Inflammatory macrophage treated with lipopolysaccharide for 4 hours (primary cell): ENCODE measurements around the gene GAL3ST3.

Experiments used
- DNase-seq: peaks from one replicate; pipeline ENCODE4 v3.0.0-alpha.2; 2020

Gene GAL3ST3

DNA sequence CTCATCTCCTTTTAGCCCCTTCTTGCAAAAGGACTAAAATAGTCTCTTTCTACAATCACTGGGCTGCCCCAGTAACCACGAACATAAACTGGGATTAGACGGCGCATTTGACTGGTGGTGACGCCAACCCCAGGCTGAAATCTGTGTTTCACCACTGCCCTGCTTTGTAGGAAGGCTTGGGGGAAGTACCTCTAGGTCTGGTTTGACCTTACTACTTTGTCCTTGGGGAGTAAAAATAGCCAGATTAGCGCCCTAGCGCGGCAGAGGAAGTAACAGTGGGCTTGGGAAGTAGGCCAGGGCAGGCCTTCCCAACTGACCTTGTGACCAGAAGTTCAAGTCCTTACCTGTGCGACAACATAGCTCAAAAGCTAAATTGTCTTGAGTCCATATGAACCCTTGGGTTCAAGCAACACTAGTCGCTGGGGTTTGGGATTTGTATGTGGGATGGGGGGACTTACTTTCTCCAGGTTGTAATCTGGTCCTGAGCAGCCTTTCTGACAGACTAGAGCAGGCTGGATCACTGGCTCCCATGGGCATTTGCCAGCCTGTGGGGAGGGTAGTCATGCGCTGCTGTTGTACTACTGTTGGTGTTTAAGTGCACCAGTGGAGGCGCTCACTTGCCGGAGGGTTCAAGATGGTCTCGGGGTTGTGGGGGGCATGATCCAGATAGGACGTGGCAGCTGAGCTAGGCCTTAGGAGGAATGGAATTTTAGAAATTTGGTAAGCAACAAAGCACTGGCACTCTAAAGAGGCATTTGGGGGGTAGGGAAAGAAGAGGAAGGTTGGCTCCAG is 20.2 kb upstream of the GAL3ST3 start:
- DNase-seq = peak; percentile 92

DNA sequence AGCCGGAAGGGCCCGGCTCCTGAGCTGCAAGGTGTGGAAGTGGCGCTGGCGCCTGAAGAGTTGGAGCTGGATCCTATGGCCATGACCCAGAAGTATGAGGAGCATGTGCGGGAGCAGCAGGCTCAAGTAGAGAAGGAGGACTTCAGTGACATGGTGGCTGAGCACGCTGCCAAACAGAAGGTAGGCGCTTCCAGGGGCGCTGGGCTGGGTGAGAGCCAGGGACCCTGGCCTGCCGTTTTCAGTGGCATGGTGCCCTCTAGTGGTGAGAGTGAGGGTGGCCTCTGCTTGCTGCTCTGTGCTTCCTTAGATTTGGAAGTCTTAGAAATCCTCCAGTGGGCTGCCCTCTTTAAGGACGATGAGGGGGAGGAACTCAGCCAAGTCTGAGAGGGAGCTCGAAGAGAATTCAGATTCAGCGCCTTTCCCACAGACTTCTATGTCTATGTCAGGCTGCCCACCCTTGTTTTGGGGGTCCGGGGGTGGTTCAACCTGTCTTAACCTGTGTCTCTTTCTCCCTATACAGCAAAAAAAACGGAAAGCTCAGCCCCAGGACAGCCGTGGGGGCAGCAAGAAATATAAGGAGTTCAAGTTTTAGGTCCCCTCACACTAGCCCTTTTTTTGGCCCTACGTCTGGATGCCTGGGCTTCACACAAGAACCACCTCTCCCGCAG is 19.3 kb upstream of the GAL3ST3 start:
- DNase-seq = peak; percentile 57

DNA sequence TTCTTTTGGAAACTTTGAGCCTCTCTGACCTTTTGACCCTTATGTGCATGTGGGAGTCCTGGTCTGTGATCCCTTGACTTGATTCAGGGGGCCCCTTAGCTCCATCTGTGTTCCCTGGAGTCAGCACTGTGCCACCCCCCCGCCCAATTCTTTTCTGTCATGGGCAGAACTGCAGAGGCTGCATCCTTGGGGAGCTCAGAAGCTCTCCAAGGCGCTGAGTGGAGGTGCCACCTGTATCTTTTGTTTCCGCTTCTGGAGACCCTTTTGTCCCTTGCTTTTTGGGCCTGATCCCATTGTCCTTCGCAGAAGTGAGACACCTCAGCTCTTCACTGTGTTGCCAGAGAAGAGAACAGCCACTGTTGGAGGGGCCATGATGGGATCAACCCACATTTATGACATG is 18.7 kb upstream of the GAL3ST3 start:
- no peak for DNase-seq

DNA sequence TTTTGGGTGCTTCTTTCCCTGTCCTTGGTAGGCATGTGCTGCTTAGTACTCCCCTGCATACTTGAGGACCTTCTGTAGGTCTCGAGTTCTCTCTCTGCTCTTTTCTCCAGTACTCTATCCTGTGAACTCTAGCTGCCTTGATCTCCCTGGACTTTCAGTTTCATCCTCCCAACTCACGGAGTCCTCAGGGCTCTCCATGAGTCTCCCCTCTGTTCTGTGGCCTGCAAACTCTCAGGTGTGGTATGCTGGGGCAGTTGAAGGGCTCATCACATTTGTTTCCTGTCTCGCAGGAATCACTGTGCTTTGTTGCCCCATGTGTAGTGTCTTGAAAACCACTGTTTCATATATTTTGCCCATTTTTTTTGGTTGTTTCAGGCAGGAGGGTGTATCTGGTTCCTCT is 17.8 kb upstream of the GAL3ST3 start:
- DNase-seq = peak; percentile 46

DNA sequence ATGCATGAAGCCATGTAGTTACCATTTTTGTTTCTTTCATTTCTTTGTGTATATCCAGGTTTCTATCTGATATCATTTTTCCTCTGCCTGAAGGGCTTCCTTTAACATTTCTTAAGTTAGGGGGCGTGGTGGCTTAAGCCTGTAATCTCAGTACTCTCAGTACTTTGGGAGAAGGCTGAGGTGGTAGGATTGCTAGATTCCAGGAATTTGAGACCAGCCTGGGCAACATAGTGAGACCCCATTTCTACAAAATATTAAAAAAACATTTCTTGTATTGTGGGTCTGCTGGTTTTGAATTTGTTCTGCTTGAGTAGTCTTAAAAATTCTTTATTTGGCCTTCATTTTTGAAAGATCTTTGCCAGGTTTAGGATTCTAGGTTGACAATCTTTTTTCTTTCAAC is 15.6 kb upstream of the GAL3ST3 start:
- no peak for DNase-seq

DNA sequence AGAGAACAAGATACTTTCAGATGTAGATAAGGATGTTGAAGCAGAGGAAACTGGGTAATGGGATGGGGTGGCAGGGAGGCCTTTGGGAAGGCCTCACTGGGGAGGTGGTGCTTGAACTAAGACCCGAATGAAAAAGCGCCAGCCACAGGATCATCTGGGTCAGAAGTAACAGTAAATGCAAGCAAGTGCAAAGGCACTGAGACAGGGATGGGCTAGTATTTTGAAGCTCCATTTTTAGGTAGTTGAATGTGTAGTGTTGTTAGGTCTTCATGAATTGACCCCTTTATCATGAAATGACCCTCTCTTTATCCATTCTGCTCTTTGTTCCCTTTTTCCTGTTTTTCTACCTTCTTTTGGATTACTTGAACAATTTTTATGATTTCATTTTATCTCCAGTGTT is 14.9 kb upstream of the GAL3ST3 start:
- DNase-seq = no peak

DNA sequence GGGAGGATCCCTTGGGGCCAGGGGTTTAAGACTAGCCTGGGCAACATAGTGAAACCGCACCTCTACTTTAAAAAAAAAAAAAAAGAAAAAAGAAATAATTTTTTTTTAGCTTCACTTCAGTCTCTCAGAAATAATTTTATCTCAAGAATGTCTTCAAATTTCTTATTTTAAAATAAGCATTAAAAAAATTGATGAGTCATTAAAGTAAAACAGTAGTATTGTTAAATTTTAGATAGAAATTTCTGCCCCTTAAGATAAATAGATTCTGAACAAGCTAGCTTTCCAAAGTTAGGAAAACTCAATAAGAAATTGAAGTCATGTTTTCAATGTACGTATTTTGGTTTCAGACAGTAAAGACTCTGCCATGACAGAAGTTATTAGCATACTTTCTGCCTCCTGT is 13.4 kb upstream of the GAL3ST3 start:
- no peak for DNase-seq

DNA sequence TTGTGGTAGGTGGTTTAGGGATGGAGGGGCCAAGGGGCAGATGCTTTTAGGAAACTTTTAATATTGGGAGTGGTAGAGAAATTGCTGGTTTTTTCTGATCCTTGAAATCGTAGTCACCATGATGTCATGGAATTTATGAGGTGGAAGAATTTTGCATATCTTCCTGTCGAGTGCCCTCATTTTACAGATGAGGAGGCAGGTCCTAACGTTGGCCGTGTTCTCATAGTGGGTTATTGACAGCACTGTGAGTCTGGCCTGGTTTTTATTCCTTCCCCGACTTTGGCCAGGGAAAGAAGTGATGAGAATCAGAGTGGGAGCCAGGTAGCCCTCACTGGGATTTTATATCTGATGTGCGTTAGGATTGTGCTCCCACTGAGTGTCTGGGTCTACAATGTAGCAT is 12.3 kb upstream of the GAL3ST3 start:
- no peak for DNase-seq

DNA sequence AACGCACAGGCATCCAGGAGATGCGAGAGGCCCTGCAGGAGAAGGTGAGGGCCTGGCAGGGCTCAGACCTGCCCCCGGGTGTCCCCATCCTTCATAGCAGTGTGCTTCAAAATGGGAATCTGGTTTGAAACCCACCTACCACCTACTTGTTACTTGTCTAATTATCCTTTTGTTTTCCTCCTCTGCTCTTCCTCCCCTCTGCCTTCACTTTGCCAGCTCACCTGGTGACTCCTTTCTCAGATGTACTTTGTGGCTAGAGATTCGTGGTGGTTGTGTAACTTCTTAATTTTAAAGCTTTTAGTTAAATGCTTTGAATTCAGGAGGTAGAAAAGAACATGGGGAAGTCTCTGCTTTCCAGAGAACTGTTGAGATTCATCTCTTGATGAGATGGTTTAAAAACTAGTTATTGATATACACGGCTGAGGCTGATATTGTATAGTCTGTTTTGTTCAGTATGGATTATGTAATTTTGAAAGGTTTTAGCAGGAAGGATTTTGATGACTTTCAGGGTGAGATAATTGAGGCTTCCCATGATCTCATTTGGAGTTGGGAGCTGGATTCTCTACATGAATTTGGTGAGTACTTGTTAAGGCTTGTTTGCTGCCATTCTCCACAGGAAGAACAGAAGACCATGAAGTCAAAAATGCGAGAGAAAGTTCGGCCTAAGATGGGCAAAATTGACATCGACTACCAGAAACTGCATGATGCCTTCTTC is 11.2 kb upstream of the GAL3ST3 start:
- no peak for DNase-seq

DNA sequence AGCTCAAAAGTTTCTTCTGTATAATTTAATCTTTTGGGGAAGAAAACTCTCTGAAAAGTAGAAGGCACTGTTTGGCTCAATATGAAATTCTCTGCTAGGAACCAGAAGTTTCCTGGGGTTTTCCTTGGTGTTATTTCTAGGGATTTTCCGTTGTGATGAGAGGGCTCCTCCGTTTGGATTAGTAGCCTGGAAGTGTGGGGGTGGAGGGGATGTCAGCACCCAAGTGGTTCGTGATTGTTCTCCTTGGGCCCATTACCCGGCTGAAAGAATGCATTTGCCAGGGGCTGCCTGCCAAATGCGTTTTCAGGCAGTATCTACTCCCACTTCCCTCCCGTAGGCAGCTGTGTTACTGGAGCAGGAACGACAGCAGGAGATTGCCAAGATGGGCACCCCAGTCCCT is 7.5 kb upstream of the GAL3ST3 start:
- peak; percentile 31 for DNase-seq

DNA sequence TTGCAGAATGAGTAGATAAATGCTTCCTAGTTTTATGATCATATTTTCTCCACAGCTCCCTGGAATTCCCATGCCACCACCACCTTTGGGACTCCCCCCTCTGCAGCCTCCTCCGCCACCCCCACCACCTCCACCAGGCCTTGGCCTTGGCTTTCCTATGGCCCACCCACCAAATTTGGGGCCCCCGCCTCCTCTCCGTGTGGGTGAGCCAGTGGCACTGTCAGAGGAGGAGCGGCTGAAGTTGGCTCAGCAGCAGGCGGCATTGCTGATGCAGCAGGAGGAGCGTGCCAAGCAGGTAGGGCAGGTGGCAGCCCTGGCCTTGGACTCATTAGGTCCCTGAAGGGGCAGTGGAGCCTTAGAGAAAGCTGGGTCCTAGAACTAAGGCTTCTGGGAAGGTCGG is 6.1 kb upstream of the GAL3ST3 start:
- DNase-seq = no peak

DNA sequence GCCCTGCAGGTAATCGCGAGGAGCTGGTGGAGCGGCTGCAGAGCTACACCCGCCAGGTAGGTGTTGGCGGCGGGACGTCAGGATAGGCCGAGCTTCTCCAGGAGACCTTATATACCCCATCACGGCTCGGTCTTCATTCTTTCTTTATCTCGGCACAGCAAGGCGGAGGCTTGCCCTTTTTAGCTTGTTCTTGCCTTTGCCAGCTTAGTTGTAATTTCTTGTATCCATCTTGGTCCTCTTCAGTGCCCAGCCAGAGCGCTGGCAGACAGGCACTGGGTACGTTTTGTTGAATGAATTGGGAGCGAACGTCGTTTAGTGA is 3.7 kb upstream of the GAL3ST3 start:
- no peak for DNase-seq

DNA sequence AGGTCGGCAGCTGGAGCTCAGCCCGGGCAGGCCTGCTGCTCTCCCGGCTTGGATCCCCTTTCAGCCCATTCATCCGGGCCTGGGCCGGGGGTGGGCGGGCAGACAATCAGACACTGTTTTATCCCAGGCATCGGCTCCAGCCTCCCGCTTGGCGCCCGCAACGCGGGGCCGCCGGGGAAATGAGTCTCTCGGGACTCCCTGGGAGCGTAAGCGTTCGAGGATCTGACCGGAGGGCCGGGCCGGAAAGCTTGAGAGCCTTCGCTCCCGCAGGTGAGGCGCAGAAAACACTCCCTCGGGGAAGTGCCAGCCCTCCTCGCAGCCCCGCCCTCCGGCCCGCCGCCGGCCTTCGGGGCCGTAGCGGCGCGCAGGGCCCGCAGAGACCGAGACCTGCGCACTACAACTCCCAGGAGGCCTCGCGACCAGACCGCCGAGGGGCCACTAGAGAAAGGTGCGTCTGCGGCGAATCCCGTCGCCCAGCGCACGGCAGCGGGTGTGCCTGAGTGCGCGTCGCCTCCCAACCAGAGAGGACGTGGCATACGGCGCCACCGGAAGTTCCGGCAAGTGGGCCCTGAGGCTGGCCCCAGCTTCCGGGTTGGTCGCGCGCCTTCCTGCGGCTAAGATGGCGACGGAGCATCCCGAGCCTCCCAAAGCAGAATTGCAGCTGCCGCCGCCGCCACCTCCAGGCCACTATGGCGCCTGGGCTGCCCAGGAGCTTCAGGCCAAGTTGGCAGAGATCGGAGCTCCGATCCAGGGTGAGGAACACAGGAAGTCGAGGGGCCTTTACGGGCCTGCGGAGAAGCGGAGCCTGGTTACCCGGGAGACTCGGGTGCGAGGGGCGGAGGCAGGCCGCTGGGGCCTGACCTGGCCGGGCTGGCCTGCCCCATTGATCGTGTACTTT is 3.1 kb upstream of the GAL3ST3 start, which contains the start of gene SF3B2:
TSS of gene SF3B2 (plus strand) at position 599 of the 898 bp plus-strand sequence. CDS start at position 620, 21 bp downstream.
- DNase-seq = peak; percentile 98

DNA sequence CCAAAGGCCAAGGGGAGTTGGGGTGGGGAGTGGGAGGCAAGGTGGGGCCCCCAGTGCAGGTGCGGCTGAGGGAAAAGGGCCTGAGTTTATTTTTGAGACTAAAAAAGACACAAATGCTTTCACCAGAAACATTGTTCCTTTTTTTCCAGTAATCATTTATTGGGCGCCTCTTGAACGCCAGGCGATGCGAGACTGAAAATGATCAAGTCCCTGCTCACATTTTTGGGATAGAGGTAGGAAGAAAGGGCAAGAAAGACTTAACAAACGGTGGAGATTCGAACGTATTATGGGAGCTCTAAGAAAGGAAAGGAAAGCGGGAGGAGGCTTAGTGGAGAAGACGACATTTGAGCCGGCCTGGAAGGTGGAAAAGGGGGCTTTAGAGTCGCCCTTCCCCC is 2.4 kb upstream of the GAL3ST3 start:
- no peak for DNase-seq

DNA sequence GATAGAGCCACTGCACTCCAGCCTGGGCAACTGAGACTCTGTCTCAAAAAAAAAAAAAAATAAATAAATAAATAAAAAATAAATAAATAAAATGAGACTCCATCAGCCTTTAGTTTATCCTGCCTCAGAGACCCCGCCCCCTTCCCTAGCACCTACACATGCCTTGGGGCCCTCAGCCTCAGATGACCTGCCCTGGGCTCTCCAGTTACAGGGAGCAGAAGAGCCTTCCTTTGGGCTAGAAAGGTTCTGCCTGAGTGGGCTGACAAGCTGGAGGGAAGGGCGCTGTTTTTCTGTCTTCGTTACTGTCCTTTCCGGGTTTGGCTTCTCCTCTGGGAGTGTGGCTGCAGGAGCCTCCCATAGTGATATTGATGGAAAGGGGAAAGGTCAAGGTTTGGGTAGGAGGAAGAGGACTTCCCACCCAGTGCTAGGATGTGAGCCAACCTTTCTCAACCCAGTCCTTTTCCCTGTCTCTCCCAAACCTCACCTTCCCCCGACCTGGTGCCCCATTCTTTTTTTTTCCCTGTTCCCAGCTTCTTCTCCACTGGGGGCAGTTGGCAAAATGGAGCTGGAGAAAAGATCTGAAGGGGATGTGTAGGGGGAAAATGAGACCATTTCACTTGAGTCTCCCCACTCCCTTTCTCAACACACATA is 1.7 kb upstream of the GAL3ST3 start:
- DNase-seq = no peak

DNA sequence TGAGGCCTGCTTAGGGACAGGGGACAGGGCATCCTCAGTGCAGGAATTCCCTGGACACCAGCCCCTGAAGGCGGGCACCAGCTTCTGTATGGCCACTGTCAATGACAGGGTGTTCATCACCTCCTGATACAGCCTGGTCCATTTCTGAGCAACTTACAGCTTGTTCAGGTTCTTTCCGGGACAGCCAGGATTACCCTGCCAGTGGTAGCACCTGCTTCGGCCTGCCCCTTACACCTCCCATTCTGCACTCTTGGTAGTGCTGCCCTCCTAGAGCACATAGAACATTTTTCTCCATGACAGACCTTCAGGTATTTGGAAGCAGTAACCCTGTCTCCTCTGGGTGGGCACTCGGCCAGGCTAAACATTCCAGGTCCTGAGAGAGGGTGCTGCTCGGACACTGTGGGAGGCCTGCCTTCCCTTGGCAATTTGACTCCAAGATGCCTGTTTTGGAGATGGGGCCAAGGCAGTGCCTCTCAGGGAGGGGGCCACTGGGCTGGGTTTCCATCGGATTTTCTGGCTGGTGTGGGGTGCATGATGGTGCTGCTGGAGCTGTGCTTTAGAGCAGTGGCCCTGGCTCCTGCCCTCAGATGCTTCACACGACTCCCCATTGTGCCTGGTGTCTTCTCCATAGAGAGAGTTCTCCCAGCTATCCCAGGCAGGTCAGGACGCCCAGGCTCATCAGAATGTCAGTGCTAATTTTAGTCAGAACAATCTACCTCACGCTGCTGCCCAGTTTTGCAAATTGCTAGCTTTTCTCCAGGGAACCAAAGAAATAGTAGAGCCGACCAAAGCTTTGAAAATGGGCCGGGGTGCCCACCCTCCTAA is 1.2 kb downstream of the GAL3ST3 start:
- no peak for DNase-seq

DNA sequence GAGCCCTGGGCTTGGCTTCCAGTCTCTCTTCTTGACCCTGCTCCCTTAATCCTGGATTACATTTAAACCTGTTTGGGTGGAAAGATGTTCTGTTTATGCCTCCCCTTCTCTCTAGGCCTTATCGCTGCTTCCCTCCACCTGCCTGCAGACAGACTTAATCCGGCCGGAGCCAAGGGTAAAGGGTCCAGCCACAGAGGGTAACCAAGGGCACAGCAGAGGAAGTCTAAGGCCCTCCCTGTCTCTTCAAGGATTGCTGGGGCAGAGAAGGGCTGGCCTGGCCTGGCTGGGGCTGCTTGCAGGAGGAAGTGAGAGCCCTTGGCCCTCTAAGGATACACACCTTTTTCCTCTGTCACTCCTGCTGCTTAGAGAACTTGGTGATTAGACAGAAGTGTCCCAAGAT is 2.1 kb downstream of the GAL3ST3 start:
- DNase-seq = no peak

DNA sequence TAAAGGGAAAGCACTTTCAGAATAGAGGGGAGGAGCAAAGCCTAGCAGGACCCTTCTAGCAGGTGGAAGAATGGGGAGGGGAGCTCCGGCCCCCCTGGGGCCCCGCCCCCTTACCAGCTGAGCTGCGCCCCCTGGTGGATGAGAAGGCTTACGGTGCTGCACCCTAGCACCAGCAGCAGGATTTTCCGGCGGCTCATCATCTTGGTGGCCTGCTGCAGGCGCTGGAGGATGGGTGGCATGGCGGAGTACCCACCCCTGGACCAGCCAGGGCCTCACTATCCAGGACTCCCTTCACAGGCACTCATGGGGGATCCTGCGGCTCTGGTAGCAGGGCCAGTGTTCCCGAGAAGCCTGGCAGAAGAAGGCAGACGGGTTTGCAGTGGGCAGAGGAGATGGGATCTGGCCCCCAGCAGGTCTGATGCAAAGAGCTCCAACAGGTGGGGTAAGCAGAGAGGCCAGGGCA is 3.8 kb downstream of the GAL3ST3 start:
- peak; percentile 74 for DNase-seq

DNA sequence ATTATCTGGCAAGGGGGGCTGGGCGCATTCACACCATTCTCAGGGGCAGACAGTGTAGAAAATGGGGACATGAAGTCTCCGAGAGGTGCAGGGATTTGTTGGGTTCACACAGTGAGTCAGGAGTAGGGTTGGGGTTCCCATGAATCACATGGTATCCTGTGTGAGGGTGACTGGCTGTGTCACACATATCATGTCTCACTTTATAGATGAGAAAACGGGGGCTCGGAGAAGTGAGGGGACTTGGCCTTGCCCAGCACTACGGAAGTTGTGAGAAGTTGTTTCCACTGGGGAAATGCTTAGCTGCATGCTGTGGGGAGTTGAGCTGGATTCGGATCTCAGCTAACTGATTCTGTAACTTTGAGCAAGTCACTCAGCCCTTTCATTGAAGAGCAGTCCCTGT is 4.2 kb downstream of the GAL3ST3 start:
- DNase-seq = no peak

DNA sequence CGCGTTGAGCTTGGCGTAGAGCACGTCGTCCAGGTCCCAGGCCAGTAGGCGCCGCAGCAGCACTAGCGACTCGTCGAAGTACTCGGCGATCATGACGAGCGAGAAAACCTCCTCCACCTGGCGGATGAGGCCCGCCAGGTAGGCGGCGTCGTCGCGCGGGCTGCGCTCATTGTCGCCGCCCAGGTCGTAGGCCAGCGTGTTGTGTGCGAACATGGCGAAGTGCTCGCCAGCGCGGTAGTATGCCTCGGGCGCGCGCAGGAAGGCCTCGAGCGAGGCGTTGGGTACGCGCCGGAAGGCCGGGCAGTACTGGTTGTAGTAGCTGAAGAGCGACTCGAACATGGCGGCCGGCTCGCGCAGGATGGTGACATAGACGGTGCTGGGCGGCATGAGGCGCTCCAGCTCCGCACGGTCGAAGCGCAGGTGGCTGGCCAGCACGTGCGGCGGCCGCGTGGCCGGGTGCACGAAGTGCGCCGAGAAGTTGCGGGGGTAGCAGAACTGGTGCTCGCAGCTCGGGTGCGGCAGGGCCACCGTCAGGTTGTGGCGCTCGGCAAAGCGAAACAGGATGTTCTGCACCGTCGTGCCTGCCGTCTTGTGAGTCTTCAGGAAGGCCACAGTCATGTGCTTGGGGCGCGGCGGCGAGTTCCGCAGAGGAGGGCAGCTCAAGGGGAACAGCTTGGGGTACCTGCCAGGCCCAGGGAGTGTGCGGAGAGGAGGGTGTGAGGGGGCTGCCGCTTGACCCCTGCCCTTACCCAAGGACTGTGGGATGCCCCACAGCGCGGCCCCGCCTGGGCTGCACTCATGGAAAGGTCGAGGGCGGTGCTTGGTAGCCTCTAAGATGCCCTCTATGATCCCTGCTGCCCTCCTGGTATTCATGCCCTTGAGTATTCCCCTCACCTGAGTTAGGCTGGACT is 5.7 kb downstream of the GAL3ST3 start:
- DNase-seq = no peak
